NOMO-1 treated with dmso at 0.1 percent for 144 hours (cell line): ENCODE data around the gene NOP9.
A peak's percentile ranks its signal among the peaks of the same experiment; 100 is the strongest.

Experiments used
- DNase-seq: peaks from one replicate; lab custom pipeline; 2025; ENCODE audit not compliant: unreplicated experiment; lab: John Stamatoyannopoulos, UW

NOP9 gene, protein sequence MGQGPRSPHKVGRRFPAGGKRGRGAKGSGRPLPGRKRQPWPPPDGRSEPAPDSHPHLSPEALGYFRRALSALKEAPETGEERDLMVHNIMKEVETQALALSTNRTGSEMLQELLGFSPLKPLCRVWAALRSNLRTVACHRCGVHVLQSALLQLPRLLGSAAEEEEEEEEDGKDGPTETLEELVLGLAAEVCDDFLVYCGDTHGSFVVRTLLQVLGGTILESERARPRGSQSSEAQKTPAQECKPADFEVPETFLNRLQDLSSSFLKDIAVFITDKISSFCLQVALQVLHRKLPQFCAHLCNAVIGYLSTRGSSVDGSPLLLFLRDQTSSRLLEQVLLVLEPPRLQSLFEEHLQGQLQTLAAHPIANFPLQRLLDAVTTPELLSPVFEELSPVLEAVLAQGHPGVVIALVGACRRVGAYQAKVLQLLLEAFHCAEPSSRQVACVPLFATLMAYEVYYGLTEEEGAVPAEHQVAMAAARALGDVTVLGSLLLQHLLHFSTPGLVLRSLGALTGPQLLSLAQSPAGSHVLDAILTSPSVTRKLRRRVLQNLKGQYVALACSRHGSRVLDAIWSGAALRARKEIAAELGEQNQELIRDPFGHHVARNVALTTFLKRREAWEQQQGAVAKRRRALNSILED

GRCh38 chr14:24299255-24300191 lies at the start of gene NOP9, which contains the start of gene DHRS1:
NOP9 (plus strand) TSS chr14:24299850; CDS start chr14:24299955, 105 bp downstream.
DHRS1 (minus strand) TSS chr14:24299780; CDS start chr14:24299106, 674 bp downstream.
- peak; percentile 73 for DNase-seq

GRCh38 chr14:24250354-24250753 lies 49.3 kb upstream of the NOP9 start:
- no peak for DNase-seq

DNA sequence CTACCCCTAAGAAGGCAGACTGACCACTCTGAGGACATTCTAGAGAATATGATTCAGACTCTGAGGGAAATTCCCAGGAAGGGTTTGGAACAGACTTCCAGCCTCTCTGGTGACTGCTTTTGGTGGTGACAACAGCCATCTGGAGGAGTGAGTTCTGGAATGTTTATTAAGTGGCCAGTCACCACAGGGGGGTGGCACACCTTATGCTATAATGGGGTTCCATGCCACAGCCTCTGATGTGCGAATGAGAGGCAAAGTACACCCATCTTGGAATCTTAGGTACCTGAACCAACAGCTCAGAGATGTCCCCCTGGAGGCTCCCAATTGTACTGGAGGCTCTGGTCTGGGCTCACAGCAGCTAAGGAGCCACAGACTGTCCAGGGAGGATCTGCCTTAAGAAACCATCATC lies 47.8 kb upstream of the NOP9 start:
- no peak for DNase-seq

DNA sequence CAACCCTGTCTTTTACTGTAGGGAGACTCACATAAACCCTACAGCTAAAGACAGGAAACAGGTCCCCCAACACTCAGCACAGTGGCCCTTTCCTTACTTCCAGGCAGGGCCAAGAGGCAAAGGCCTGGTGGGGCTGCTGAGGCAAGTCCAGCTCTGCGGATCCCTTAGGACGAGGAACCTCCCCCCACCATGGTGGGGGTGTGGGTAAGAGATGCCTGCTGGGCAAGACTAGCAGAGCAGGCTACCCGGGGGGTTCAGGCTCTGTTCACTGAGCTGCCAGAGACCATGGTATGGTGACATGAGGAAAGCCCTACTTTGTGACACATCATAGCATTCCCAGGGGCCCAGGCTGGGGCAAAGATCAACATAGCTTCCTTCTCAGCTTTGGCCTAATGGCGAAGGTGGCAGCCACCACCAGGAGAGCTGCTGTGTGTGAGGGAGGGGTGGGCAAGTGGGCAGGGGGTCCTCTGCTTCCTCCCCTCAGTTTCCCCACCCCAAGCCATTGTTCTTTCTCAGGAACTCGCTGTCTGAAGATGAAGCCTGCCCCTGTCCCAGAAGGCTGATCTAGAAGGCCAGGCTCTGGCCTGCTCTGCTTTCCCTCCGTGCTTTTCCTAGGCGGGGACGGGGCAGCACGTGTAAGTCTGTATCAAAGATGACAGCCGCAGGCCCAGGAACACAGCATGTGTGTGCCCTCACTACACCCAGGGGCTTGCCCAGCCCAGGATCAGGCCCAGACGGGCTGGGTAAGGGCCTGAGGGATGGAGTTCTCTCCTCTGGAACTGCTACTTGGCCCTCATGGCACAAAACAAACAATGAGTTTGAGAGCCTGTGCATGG lies 47.1 kb upstream of the NOP9 start:
- DNase-seq: no peak

- no peak for DNase-seq
These were observed 45.7 kb upstream of the NOP9 start for GRCh38 chr14:24253936-24254335.

- DNase-seq: no peak
These were observed 44.8 kb upstream of the NOP9 start for GRCh38 chr14:24254630-24255392.

DNA sequence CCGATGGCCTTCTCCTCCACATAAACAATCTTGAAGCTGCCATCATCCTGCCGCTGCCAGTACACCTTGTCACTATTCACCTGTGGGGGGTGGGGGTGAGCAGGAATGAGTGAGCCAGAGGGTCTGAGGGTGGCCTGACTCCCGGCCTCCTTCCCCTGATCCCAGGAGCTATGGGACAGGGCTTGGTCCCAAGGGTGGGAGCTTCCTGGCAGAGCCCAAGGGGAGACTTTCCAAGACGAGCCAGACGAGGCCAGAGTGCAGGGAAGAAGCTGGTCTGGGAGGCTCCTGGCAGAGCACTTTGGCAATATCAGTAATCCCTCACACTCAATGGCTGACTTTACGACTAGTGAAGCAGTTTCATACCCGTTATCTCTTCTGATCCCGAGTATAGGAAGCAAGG lies 44.2 kb upstream of the NOP9 start:
- DNase-seq: no peak

DNA sequence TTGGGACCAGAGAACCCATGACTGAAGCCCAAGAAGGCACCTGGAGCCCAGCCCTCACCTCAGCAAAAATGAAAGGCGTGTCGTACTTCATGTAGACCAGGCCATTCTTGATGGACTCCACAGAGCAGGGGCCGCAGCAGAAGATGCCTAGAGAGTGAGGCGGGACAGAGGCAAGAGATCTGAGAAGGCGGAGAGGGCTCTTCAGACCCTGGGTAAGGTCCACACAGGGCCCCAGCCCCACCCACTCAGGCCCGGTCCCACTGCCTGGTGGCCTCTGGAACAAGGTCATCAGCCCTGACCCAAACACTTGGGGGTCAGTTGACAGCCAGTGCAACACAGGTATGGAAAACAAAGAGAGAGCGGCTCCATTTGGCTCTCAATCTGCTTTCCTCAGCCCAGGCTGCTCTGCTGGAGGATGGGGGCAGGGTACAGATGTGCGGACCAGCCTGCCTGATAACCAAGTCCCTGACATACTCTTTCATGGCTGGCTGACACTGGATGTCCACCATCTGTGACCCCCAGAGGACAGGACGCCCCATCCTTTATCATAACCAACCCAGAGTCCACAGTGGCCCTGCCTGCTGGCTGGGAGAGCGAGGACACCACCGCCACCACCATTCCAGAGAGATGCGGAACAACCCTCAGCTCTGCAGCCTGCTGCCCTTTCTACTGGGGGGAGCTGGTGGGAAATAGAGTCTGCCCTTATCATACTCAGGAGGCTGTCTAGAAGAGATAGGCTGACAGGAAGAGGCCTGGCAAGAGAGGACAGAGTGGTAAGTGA lies 43.5 kb upstream of the NOP9 start:
- DNase-seq: no peak

- no peak for DNase-seq
These were observed 42.7 kb upstream of the NOP9 start for GRCh38 chr14:24256960-24257359.

- DNase-seq: no peak
These were observed 41.5 kb upstream of the NOP9 start for GRCh38 chr14:24258119-24258518.

DNA sequence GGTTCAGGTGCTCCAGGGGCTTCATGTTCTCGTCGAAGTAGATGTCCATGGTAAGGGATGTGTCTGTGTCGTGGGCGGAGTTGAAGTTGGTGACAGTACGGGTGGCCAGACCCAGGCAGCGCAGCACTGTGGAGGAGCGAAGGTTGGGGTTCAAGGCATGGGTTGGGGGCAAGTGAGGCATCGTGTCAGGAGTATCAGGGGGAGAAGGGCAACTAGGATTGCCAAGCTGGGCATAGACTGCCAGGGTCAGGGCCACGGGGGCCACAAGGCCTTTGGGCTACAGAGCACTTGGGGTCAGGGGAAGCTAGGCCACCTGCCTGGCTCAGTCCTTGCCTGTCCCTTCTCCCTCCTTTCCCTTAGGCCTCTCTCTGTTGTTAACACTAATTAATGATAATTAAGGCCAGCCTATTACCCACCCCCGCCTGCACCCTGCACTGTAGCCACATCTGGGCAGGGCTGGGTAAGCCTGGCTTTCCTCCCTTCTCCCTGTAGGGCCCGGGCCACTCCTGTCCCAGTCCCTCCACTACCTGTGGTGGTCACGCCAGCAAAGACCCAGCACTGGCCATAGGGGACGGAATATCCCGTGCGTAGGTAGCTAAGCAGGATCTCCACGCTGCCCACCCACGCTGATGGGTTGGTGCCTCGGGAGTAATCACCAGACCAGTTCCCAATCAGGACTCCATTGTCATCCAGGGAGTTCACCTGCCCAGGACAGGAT lies 40.9 kb upstream of the NOP9 start:
- no peak for DNase-seq

DNA sequence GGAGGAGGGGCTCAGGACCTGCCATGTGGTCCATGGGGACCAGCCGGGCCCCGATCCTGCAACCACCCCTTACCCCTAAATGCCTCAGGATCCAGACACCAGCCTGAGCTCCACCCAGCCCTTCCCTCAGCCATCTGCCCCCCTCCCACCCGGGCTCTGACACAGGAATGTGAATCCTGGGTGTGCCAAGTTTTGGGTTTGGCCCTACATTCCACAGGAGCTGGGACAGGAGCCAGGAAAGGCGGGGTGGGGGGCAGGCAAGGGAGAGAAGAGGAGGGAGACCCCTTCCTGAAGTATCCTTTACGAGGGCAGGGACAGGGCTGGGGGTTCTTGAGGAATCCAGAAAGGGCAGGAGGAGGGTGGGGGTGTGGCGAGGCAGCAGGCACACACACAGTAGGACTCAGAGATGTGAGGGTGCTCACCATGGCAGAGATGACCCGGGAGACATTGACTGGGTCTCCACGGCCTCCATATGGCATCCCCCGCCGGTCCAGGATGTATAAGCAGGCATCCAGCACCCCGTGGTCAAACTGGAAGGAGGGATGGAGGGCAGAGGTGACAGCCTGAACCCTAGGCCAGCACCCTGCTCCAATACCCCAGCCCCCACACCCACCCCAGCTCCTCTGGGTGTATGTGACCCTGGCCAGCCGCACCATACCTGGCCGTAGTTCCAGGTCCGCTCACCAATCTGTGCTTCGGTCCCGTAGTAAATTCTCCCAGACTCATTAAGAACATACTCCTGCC lies 40.2 kb upstream of the NOP9 start:
- DNase-seq: no peak

- no peak for DNase-seq
These were observed 39.4 kb upstream of the NOP9 start for GRCh38 chr14:24260026-24260779.

DNA sequence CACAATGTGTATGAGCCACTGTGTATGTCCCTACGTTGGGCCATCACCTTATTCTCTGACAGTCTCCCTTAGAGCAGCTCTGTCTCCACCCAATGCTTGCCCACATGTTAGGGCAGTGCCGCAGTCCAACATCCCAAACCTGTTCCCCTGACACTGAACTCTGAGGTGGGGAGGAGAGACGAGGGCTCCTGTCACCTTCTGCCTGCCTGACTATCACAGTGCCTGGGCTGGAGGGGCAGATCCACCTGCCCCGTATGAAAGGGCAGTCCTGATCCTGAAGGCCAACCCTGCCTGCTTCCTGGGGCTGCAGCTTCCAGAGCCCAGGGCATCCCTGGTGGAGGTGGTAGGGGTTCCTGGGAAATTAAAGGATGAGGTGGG lies 38.9 kb upstream of the NOP9 start:
- no peak for DNase-seq

- DNase-seq: no peak
These were observed 38.2 kb upstream of the NOP9 start for GRCh38 chr14:24261256-24261968.

GRCh38 chr14:24261969-24262327 lies 37.7 kb upstream of the NOP9 start:
- no peak for DNase-seq
